T-helper 1 cell (primary cell): ENCODE data around the gene FGF4.
A peak's percentile ranks its signal among the peaks of the same experiment; 100 is the strongest.

Source experiments
- DNase-seq, 5 donors: peaks; one replicate each; pipeline ENCODE4 v3.0.0-alpha.2; 2012 to 2020
- total RNA-seq, 4 donors: gene quantifications; one replicate each; lab custom pipeline; 2026; lab: John Stamatoyannopoulos, UW

The FGF4 gene, protein sequence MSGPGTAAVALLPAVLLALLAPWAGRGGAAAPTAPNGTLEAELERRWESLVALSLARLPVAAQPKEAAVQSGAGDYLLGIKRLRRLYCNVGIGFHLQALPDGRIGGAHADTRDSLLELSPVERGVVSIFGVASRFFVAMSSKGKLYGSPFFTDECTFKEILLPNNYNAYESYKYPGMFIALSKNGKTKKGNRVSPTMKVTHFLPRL
- total RNA-seq = 0 reads per million in 4 donors

DNA sequence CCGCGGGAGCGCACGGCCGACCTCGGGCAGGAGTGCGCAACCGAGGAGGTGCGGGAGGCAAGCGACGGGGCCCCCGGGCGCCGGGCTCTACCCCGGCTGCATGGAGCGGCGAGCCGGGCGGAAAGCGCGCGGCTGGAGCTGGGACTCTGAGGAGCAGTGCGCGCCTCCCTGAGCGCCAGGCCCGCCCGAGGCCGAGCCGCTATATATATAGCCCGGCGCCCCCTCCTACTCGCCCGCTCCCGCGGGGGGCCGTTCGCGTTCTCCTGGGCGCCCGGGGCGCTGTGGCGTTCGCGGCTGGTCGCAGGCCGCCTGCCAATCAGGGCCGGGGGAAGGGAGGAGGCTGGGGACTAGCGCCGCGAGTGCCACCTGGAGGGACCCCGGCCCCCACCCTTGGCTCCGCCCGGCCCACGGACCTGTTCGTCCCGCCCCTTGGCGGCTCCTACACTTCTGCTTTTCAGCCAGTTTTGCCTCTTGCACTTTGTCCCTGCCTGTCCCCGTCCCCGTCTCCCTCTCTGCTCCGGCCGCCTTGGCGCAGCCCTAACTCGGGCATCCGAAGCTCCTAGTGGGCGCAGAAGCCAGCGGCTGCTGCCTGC, at the start of gene FGF4:
FGF4 (minus strand) TSS at position 179 of the 593 bp plus-strand sequence. CDS start 257 bp downstream, outside the sequence.
- DNase-seq = no peak

DNA sequence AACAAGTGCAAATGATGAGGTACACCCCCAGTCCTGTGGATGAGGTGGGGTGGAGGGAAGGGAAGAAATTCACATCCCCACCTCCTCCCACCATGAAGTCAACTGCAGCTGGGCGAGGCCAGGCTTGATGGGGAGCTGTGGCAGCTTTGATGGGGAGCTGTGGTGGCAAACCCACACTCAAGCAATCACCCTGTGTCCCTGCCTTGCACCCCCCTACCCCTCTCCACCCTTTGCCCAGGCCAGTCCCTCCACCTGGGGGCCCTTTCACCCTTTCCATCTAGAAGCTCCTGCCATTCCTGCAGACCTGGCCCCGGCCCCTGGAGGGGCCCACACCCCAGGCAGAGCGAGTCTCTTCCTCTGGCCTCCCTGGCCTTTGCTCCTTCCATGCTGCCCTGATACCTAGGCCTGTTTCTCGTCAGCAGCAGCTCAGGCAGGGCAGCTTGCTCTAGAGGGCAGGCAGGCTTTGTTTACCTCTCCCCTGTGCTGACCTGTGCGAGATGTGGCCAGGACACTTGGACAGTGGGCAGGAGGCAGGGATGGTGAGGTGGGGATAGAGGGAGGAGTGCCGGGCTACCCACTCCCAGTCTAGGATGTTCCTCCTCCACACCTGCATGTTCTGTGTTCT, 48.6 kb upstream of the FGF4 start:
- no peak for DNase-seq

DNA sequence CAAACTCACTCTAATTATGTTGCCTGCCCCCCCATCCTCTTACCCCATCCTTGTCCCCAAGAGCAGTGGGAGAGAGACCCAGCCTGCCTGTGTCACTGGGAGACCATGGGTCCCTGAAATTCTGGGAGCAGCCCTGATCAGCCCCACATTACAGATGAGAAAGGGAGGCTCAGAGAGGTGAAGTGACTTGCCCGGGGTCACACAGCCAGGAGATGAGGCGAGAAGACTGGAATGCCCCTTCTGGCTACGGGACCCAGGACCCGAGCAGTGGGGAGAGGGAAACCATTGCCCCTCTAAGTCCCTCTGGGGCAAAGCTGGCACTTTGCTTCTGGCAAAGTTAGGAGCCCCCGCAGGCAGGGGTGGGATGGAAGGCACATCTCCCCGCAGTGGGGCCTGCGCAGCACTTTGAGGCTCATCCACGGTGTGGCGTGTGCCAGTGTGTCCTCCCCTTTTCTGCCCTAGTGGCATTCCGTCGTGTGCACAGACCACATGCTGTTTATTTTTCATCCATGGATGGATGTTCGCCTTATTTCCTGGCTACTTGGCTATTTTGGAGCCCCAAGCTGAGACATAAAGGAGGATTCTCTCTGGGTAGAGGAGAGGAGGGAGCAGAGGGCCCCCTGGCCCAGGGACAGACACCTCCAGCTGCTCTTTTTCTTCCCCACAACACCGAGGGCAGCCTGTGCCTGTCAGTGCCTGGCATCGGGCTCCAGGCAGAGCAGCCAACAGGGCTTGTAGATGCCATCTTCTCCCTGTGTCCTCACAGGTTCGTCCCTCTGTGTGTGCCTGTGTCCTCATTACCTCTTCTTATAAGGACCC, 47.7 kb upstream of the FGF4 start:
- no peak for DNase-seq

- no peak for DNase-seq
These were observed 46.4 kb upstream of the FGF4 start for GRCh38 chr11:69821511-69822040.

- no peak for DNase-seq
These were observed 45.3 kb upstream of the FGF4 start for GRCh38 chr11:69820441-69820840.

GRCh38 chr11:69819541-69820070, 44.5 kb upstream of the FGF4 start:
- no peak for DNase-seq

DNA sequence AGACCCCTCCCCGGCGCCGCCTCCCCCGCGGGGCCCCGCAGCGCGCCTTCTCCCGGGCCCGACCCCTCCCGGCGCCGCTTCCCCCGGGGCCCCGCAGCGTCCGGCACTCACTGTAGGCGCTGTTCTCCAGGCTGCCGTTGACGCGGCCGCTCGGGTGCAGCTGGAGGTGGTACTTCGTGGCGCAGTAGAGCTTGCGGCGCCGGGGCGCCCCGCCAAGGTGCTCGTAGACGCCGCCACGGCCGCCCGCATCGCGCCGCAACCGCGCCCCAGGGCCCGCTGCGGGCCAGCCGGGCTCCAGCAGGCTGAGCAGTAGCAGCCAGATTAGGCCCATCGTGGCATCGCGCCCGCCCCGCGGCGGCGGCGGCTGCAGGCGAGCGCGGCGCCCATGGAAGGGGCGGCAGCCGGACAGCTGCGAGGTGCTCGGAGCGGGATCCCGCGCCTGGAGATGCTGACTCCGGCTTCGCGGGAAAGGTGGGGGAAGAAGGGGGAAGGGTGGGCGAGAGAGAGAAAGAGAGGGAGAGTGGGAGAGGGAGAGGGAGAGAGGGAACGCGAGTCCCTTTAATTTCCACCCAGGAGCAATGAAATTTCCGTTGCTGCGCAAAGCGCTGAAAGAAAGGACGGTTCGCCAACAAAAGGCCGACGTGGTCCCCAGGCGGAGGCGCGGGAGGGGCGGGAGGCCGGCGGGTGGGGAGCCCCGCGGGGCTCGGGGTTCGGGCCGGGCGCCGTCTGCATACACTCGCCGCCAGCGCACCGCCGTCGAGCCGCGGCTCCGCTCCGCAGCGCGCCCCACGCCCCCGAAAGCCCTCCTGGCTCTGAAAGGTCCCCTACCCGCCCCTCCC, 43.7 kb upstream of the FGF4 start, which contains the start of gene FGF3:
FGF3 (minus strand) TSS at position 814 of the 839 bp plus-strand sequence; CDS start at position 331, 483 bp downstream.
- no peak for DNase-seq

DNA sequence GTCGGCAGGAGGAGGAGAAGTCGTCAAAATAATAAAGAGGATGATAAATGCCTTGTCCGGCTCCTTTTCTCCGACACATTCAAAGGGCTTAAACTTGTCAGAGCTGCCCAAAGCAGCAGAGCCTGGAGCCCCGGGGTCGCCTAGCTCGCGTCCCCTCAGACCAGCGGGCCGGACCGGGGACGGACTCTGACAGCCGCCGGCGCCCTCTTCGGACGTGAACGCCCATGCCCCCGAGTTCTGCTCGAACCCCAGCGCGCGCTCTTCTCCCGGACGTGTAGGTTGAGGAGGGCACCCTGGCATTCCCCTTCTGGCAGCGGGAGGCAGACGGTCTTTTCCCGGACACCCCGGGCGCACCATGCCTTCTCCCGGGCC, 43.1 kb upstream of the FGF4 start:
- no peak for DNase-seq

DNA sequence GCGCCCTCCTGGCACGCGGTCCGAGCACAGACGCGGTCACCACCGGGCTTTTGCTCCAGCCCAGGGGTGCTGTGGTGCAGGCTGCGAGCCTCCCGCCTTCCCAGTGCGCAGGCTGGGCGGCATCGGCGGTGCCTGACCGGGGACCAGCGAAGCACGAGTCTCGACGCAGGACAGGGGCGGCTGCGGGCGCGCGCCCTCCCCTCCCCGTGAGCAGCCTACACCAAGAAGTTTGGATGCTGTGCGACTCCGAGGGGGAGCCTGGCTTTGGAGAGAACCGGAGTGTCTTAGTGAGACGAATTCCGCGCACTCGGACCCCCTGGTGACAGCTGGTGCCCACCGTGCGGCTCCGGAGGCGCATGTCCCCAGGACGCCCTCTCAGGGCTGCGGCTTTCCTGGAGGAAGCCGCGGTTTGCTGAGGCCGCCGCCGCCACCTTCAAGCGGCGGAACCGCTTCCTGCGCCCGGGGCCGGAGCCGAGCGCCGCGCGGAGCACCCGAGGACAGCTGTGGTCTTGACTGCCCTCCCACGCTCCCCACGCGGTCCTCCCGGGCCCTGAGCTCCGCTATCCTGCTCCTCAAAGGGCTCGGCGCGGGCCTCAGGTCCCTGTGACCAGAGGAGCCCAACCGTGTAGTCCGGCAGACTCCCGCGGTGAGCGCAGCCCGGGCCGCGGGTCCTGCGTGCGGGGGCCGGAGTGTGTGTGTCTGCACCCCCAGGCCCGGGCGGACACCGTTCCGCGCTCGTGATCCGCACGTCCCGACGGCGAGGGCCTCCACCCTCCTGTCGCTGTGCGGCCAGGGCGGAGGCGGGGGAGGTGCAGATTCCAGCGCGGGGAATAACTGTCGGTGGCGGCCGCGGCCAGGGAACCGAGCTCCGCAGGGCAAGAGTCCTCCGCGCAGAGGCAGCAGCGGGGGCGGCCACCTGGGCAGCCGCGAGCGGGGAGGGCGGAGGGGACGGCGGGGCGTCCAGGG, 42.4 kb upstream of the FGF4 start:
- DNase-seq = peak in 1 of 5 donors; percentile 10

DNA sequence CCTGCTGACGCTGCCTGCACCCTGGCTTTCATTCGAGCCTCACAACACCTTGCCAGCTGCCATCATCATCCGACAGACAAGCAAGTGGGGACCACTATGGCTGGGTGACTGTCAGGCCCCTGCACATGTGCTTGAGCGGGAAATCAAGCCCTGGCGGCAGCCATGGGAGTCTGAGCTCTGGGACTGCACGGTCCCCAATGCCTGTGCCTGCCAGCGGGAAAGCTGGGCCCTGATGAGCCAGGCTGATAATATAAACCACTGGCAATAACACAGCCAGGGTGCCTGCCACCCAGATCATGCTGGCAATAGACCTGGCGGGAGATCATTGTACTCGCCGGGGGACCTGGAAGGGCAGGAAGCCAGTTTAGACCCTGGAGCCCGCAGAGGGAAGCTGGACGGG, 41.5 kb upstream of the FGF4 start:
- DNase-seq = no peak

DNA sequence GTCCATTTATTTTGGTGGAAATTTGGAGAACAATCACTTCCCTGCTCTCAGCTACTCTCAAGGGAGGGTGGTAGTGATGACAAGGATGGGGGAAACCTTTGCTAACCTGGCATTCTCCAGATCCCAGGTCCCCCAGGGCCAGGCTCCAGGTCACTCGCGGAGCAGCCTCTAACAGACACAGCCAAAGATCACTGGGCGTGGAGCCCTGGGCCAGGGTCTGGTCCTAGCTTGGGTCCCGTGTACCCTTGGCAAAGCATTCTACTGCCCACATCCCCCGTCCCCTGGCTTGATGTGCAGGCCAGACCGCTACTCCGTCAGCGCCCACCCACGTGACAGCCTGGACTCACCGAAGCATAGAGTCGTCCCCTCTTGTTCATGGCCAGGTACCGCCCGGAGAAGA, 40.8 kb upstream of the FGF4 start:
- DNase-seq = no peak

GRCh38 chr11:69814902-69815301, 39.8 kb upstream of the FGF4 start:
- no peak for DNase-seq

- DNase-seq = no peak
These were observed 39.3 kb upstream of the FGF4 start for GRCh38 chr11:69814411-69814810.

DNA sequence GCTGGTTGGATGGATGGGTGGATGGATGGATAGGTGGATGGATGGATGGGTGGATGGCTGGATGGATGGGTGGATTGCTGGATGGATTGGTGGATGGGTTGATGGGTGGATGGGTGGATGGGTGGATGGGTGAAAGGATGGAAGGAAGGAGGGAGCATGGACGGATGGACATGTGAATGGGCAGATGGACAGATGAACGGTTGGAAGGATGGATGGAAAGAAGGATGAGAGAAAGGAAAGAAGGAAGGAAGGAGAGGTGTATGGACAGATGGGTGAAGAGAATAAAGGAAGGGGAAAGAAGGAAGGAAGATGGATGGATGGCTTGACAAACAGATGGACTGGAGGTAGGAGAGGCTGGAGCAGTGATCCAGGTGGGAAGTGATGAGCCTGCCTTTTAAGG, 38.7 kb upstream of the FGF4 start:
- DNase-seq = no peak

GRCh38 chr11:69812946-69813345, 37.8 kb upstream of the FGF4 start:
- DNase-seq = no peak

DNA sequence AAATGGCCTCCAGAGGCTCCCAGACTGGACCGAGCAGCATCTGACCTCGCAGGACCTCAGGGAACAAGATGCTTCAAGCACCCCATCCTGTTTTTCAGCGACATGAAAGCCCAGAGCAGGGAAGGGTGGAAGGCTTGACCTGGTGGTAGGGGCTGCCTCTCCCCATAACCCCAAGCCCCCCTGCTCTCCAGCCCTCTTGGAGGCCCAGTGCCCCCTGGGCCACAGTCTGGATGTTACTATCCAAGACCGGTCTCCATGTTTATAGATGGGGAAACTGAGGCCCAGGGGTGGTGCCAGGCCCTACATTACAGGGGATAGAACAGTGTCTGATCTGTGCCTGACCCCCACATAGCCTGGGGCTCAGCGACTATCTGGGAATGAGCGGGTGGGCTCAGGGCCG, 37.1 kb upstream of the FGF4 start:
- no peak for DNase-seq

DNA sequence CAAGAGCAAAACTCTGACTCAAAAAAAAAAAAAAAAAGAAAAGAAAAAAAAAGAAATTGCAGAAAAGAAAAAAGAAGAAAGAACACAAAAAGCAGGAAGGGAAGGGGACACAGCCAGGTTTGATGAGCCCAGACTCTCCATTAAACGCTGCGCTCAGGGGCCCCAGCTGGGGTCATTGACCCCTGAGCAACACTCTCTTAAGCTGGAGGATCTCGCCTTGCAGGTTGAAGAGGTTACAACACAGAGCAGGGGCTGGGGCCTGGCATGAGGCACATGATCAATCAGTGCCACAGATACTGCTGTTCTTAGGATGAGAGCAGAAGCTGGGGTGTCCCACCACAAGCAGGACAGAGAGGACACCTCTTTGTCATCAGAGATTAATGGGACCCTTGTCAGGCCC, 36.3 kb upstream of the FGF4 start:
- no peak for DNase-seq

DNA sequence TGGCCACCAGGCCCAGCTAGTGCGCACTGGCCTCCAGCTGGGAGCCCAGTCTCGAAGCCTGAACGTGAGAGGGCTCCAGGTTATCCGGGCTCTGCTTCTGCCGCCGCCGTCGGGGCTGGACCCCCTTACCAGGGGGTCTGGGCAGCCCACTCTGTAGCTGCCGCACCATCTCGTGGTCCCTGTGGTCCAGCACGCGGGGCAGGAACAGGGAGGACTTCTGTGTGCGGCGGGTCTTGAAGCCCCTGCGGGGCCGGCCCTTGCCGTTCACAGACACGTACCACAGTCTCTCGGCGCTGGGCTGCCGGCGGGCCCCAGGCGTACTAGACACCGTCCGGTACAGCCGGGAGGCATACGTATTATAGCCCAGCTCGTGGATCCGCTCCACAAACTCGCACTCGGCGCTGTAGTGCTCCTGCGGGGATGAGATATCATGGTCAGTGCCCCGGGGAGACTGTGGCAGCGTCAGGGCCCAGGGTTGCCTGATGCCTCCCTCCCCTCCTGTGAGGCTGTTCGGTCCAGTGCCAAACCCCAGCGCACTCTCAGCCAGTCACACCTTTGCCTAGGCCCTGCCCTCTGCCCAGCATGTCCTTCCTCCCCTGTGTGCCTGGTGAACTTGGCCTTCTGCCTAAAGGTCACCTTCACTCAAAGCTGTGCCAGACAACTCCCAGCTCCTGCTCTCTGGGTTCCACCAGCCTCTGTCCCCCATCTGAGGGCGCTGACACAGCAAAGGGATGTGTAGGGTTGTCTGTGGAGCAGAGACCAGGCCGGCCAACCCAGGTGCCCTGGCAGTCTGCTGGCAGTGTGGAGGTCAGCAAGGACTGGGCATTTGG, 35.4 kb upstream of the FGF4 start:
- DNase-seq = no peak

GRCh38 chr11:69808667-69809086, 33.5 kb upstream of the FGF4 start:
- DNase-seq = no peak
